Spleen (tissue), 11 donors: Measurements from ENCODE around the gene PIGM. TPM values are rescaled to one million over a fixed set of nuclear protein-coding genes. Genes with fewer than 3 reads are reported as not detected.

Experiments used
- DNase-seq: peaks from one replicate; pipeline ENCODE4 v3.0.0-alpha.2; 2020
- H3K27ac ChIP-seq, 8 donors: fragments of 200-600 bp; sonication (generic) in 7 of 8; 1 replicate in 4 of 8; 2 replicates in 4 of 8; pipeline versions ENCODE4 v1.5.0 to v1.8.0; 2016 to 2021; ENCODE audit warnings: inconsistent platforms in 4 of 8, mild to moderate bottlenecking in 4 of 8, moderate library complexity in 1 of 8
- H3K27me3 ChIP-seq, 7 donors: fragments of 200-600 bp; sonication (generic) in 6 of 7; replicated peaks in 1 of 7; 1 replicate in 4 of 7; 2 replicates in 3 of 7; pipeline versions ENCODE4 v1.5.0 to v1.8.0; 2016 to 2021; ENCODE audit warnings: inconsistent platforms in 3 of 7, mild to moderate bottlenecking in 1 of 7
- H3K36me3 ChIP-seq, 6 donors: fragments of 200-600 bp; sonication (generic) in 5 of 6; 1 replicate in 4 of 6; 2 replicates in 2 of 6; pipeline versions ENCODE4 v1.5.0 to v1.8.0; 2016 to 2021; ENCODE audit warnings: inconsistent platforms in 2 of 6
- H3K4me1 ChIP-seq, 6 donors: fragments of 200-600 bp; sonication (generic) in 5 of 6; 1 replicate in 3 of 6; 2 replicates in 3 of 6; pipeline versions ENCODE4 v1.5.0 to v1.8.0; 2016 to 2021; ENCODE audit warnings: inconsistent platforms in 3 of 6
- H3K4me3 ChIP-seq, 8 donors: fragments of 200-600 bp; sonication (generic) in 7 of 8; 1 replicate in 4 of 8; 2 replicates in 4 of 8; pipeline versions ENCODE4 v1.5.0 to v1.8.0; 2016 to 2021; ENCODE audit warnings: inconsistent platforms in 4 of 8, mild to moderate bottlenecking in 4 of 8, moderate library complexity in 2 of 8
- H3K9me3 ChIP-seq, 8 donors: fragments of 200-600 bp; sonication (generic) in 7 of 8; 1 replicate in 4 of 8; 2 replicates in 4 of 8; pipeline versions ENCODE4 v1.5.0 to v1.8.0; 2016 to 2021; ENCODE audit warnings: inconsistent platforms in 4 of 8
- POLR2A ChIP-seq, 3 donors: fragments of 450-650 bp; IDR thresholded peaks; one replicate each; pipeline ENCODE4 v1.5.1; 2017; ENCODE audit warnings: antibody characterized with exemption in 3 of 3, mild to moderate bottlenecking in 1 of 3
- POLR2AphosphoS5 ChIP-seq, 3 donors: sonication (generic); formaldehyde crosslinking; IDR thresholded peaks; one replicate each; pipeline ENCODE4 v1.5.1; 2017; ENCODE audit warnings: antibody characterized with exemption in 3 of 3
- WGBS, 5 donors: extraction: QIAGEN DNeasy Blood & Tissue Kit in 3 of 5; methylation state at CpG; one replicate each; pipeline versions ENCODE4 v1.1.5 to v1.1.7; 2013 to 2018; 5-methylcytosine and 5-hydroxymethylcytosine counted together
- intact Hi-C: fragments of 100-400 bp; cut with DNase I; formaldehyde crosslinking; loops from one replicate; pipeline ENCODE4 v1.15.0; 2023; ENCODE audit warnings: low total_unique reads
- polyA plus RNA-seq, 3 donors: library from polyadenylated mRNA; stranded (reverse); fragments of 200-250 nt; gene quantifications; one replicate each; pipeline ENCODE4 v1.2.1, GENCODE V29; 2013
- total RNA-seq, 7 donors: library from RNA; depleted of rRNA in 3 of 7; stranded (reverse); fragments of >200 nt in 3 of 7; fragmentation: NEBNext Ultra II Directional in 4 of 7; extraction: Animal tissue kit (Norgen Biotek cat#: 25700) in 4 of 7; gene quantifications; one replicate each; pipeline versions ENCODE4 v1.1.0 to v1.2.1, GENCODE V29; 2016 to 2021
- TF ChIP-seq, protein P1 (sequence below), 11 experiments: fragments of 200-600 bp in 7 of 11; fragments of 450-650 bp in 4 of 11; sonication (generic) in 4 of 11; IDR thresholded peaks in 8 of 11; conservative IDR thresholded peaks in 3 of 11; 1 replicate in 7 of 11; 2 replicates in 4 of 11; pipeline versions ENCODE4 v1.4.0 to v1.8.0; 2016 to 2021; ENCODE audit warnings: antibody characterized with exemption in 11 of 11, inconsistent platforms in 4 of 11, mild to moderate bottlenecking in 1 of 11
- donor health status: healthy with polysubstance abuse.
- donor health status: DM: no; HTN: no; CAD: no; lungs with moderate emphysema.
- donor health status: DM: no; HTN: no; CAD: no.
- donor health status: Bipolar disorder and iron deficiency.
- donor health status: healthy.
- donor health status: DM: no; HTN: no; CAD: no.
- donor health status: DM: yes; HTN: yes; CAD: no.

The PIGM gene
- total and polyA plus RNA-seq, 10 donors: 2.1 to 8.5 (median 5.1) TPM

DNA sequence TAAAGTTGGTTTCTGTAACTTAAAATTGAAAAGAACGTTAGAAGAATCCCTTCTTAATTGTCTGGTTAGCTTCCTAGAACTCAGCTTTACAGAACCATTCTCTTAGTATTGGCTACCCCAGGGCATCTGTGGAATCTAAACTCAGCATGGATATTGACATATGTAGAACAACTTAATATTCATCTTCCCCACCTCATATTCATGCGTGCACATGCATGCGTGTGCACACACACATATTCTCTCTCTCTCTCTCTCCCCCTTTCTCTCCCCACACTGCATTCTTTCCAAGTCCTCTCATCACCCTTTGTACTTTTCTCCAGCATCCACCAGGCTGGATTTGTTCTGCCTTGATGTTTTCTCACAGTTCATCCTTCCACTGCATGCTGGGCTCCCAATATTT lies 13.4 kb downstream of the PIGM start:
- Histone ChIP-seq H3K27me3 (no peaks in the 10 kb centered on the region), H3K4me3 (no peak overlapping the region), H3K36me3 (no peaks in the 10 kb centered on the region), H3K27ac (no peak overlapping the region), H3K4me1 (peaks cover 0 to under 1% (median 0%) of the 10 kb centered on the region in 6 donors), H3K9me3 (no peaks in the 10 kb centered on the region)
- no peak for DNase-seq
- TF ChIP-seq POLR2A (IDR thresholded peaks at IDR 0.05): no peak
- intact Hi-C loops: no loop called here
- WGBS, 5 donors: 90 to 95% (median 91%) methylated on average over 3 of the region's 3 CpGs

DNA sequence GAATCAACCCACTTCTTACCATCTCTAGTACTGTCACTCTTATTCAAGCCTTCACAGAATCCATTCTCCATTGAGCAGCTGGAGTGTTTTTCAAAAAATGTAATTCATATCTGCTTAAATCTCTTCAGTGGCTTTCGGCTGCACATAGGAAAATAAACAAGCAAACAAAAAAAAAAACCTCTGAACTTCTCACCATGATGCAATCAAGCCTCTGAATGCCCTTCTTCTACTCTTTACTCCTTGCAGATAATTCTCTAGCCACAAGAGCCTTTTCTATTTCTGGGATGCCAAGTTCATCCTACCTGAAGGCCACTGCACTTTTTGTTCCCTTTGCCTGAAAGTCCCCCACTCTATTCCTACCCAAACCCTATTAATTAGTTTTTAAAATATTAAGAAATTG lies 14.2 kb downstream of the PIGM start:
- 66 to 85% (median 79%) methylated on average over 1 of the region's 1 CpG for WGBS, 5 donors

DNA sequence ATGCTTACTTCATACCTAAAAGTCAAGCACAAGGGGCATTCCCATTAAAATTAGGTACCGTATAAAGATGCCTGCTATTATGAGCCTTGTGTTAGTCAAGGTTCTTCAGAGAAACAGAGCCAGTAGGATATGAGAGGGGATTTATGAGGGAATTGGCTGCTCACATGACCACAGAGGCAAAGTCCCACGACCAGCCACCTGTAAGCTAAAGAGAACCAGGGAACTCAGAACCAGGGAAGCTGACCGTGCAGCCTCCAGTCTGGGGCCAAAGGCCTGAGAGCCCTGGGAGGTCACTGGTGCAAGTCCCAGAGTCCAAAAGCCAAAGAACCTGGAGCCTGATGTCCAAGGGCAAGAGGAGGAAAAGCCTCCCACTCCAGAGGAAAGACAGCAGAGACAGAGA lies 20.0 kb downstream of the PIGM start:
- WGBS, 5 donors: 62 to 75% (median 74%) methylated on average over 3 of the region's 3 CpGs
- intact Hi-C loops: no loop called here
- H3K4me3 ChIP-seq: no peak overlapping the region

More for the DNA sequence above, 14.2 kb downstream of the PIGM start:
- Histone ChIP-seq H3K27ac (no peak overlapping the region), H3K4me3 (no peak overlapping the region), H3K4me1 (no peaks in the 10 kb centered on the region), H3K9me3 (no peaks in the 10 kb centered on the region), H3K36me3 (no peaks in the 10 kb centered on the region), H3K27me3 (no peaks in the 10 kb centered on the region)
- no peak for TF ChIP-seq POLR2A (IDR thresholded peaks at IDR 0.05)
- TF ChIP-seq, protein P1, sequence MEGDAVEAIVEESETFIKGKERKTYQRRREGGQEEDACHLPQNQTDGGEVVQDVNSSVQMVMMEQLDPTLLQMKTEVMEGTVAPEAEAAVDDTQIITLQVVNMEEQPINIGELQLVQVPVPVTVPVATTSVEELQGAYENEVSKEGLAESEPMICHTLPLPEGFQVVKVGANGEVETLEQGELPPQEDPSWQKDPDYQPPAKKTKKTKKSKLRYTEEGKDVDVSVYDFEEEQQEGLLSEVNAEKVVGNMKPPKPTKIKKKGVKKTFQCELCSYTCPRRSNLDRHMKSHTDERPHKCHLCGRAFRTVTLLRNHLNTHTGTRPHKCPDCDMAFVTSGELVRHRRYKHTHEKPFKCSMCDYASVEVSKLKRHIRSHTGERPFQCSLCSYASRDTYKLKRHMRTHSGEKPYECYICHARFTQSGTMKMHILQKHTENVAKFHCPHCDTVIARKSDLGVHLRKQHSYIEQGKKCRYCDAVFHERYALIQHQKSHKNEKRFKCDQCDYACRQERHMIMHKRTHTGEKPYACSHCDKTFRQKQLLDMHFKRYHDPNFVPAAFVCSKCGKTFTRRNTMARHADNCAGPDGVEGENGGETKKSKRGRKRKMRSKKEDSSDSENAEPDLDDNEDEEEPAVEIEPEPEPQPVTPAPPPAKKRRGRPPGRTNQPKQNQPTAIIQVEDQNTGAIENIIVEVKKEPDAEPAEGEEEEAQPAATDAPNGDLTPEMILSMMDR (IDR thresholded peaks at IDR 0.05 in 8 of 11, conservative IDR thresholded peaks at IDR 0.05 in 3 of 11): no peak
- no peak for TF ChIP-seq POLR2AphosphoS5 (IDR thresholded peaks at IDR 0.05)
- no peak for DNase-seq
- intact Hi-C loops: no loop called here

GRCh38 chr1:160009801-160010200 lies 22.0 kb downstream of the PIGM start:
- H3K4me1 ChIP-seq: peaks cover 0 to 6% (median 0%) of the 10 kb centered on the region in 6 donors
- H3K4me3 ChIP-seq: no peak overlapping the region
- intact Hi-C loops: loop anchor here (5.0 kb wide), 2 partner anchors 72 to 212 kb away; no protein-coding TSS in a partner anchor
- TF ChIP-seq POLR2A (IDR thresholded peaks at IDR 0.05) (no peak), POLR2AphosphoS5 (IDR thresholded peaks at IDR 0.05) (no peak)
- TF ChIP-seq, protein P1 (IDR thresholded peaks at IDR 0.05 in 8 of 11, conservative IDR thresholded peaks at IDR 0.05 in 3 of 11): no peak
- no peak for DNase-seq
- peak overlapping the region in 1 of 8 donors; percentile 67 for H3K27ac ChIP-seq
- peaks cover 0 to 10% (median 0%) of the 10 kb centered on the region in 7 donors for H3K27me3 ChIP-seq
- no peaks in the 10 kb centered on the region for H3K36me3 ChIP-seq
- 36 to 67% (median 43%) methylated on average over 2 of the region's 2 CpGs for WGBS, 5 donors
- H3K9me3 ChIP-seq: no peaks in the 10 kb centered on the region

More for the DNA sequence above, 20.0 kb downstream of the PIGM start:
- no peaks in the 10 kb centered on the region for H3K36me3 ChIP-seq
- peaks cover 0 to 10% (median 0%) of the 10 kb centered on the region in 7 donors for H3K27me3 ChIP-seq
- H3K4me1 ChIP-seq: peaks cover 0 to 6% (median 0%) of the 10 kb centered on the region in 6 donors
- H3K9me3 ChIP-seq: no peaks in the 10 kb centered on the region
- no peak overlapping the region for H3K27ac ChIP-seq
- TF ChIP-seq POLR2A (IDR thresholded peaks at IDR 0.05) (no peak), POLR2AphosphoS5 (IDR thresholded peaks at IDR 0.05) (no peak)
- TF ChIP-seq, protein P1 (IDR thresholded peaks at IDR 0.05 in 8 of 11, conservative IDR thresholded peaks at IDR 0.05 in 3 of 11): no peak
- no peak for DNase-seq
